HG03095 (cell line): ENCODE data around the gene LCE1F.

Experiments
- ATAC-seq: cut with Tn5 transposase; IDR thresholded peaks from one replicate; pipeline ENCODE4 v1.9.1; 2021; ENCODE audit warnings: moderate library complexity; ENCODE audit not compliant: unreplicated experiment

LCE1F gene, protein sequence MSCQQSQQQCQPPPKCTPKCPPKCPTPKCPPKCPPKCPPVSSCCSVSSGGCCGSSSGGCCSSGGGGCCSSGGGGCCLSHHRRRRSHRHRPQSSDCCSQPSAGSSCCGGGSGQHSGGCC

DNA sequence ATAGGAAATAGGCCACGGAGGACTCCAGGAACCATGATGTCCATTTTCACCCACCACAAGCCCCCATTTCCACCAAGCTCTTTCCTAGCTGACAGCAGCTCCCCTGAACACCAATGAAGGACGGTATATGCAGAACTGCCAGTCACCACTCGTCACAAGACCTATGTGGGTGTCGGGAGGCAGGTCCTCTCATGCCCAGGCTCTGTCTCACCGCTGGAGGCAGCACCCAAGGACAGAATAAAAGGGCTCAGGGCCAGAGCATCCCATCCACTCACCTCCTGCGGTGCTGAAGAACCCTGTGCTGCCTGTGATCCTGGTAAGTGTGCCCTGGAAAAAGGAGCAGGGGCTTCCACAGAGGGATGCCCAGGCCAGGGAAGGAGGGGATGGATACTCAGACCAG, at the start of gene LCE1F:
Gene LCE1F, plus strand, starts transcription at position 266 of the 400 bp plus-strand sequence. CDS start 1,232 bp downstream, outside the sequence.
- ATAC-seq = no peak

DNA sequence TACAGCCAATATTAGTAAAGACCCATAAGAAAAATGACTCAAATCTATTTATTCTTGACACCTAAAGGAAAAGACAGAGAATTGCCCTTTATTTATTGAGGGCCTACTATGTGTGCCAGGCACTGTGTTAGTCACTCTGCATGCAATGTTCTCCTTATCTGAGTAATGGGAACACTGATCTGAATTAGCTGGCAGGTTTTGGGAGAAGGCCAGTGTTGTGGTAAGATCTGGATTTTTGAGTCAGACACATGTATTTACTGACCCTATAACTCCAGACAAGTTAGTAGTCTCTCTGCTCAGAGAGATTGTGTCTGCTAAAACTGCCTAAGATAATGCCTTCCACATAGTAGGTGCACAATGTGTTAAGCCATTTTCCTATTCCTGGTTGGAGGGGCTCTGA, 49.7 kb upstream of the LCE1F start:
- no peak for ATAC-seq

DNA sequence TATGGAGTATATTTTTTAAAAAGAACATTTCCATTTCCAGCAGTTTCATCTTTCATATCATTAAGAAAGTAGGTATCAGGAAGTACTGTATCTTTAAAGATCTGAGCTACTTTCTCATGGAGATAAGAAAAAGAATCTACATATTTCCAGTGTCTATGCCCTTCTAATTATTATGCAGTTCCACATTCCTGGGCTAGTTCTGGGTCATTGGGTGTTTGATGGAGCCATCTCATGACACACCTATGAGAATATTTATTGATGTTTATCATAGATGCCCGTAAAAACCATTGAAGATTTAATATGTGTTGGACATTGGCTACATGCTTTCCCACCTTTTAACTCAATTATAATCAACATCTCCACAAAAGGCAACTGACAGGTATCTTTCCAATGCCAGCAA, 46.0 kb upstream of the LCE1F start:
- ATAC-seq = no peak

DNA sequence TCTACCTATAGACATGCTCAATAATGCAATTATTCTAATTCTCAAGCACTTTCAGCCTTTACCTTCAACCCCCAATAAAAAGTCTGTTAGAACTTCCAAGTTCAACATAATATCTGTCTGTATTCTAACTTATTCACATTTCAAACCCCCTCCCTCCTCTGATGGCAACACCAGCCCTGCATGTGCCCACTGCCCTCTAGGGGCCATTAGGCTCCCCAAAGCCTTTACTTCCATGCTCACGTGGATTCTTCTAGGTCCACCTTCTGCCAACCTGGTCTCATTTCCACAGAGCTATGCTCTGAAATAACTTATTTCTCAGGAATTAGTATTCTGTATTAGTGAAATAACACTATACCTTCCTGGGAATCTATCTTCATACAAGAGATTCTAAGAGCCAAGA, 39.3 kb upstream of the LCE1F start:
- no peak for ATAC-seq

DNA sequence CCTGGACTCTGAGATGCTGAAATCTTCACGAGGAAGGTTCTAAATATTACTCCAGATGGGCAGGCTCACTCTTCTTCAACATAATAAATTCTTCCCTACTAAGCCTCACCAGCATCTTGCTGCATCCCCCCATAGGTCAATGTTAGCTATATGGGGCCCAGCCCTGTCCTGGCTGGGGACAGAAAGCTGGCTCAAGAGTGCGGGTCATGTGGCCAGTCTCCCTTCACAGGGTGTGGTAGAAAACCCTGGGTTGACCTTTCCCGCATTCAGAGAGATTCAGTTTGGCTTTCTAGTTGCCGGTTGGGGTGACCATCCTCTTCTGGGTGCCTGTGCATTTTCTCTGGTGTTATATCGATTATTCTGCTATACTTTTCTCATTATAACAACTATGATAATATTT, 36.9 kb upstream of the LCE1F start:
- no peak for ATAC-seq

DNA sequence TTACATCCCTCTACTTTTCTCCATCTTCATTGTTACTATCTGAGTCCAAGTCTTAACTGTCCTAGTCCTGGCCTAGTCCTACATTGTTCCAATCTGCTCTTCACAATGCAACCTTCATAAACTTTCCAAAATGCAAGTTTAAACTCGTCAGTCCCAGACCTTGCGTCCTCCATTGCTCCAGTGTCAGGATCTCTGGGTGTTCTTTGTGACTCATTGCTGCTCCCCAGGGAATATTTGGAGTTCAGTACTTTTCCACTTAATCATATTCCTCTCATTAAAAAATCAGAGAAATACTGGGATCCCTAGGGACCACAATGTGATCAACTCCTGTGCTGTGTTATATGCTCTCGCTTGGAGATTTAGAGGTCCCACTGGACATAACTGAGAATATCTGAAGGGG, 35.1 kb upstream of the LCE1F start:
- ATAC-seq = no peak

DNA sequence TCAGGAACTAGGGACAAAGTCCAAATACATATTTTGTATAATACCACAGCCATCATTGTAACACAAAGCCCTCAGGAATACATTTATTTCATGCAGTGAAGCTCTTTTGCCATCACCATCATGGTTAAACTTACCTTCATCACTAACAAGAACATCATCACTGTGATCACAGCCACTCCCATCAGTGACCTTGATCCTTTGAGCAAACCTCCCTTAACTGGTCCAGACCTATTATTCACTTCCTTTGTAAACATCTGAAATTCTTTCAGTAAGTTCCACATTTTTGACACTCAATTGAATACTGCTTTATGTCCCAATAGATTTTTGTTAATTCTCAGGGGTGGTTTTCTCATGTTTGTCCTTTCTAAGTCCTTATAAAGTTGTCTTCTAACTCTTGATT, 33.3 kb upstream of the LCE1F start:
- no peak for ATAC-seq

DNA sequence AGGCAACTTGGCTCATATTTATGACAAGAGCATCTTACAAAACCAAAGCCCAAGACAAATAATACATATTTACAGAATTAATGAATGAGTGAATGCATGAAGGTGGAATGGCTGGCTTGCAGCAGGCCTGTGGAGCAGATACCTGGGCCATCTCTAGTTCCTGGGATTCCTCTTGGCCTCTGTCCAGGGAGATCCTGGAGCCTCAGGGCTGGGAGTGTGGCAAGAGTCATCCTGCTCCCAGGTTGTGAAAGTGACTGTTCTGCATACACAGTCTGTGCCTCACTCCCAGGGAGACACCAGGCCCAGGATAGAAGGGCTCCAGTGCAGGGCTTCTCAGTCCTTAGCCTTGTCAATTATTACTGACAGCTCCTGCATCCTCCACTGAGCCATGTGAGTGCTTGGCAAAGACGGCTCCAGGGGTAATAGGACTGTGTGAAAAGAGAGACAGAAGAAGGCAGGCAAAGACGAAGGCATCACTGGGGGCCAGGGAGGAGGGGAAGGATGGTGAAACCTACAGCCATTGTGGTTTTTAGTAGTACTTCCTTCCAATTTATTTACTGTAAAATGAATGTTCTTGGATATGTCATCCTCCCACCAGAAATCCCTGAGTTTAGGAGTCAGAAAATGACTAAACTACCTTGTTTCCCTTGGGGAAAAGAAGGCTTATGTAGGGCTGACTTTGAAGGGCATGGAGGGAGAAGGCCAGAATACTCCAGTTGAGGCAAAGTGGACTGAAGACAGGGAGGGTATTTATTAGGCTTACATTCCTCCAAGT, 31.4 kb upstream of the LCE1F start:
- ATAC-seq = no peak

DNA sequence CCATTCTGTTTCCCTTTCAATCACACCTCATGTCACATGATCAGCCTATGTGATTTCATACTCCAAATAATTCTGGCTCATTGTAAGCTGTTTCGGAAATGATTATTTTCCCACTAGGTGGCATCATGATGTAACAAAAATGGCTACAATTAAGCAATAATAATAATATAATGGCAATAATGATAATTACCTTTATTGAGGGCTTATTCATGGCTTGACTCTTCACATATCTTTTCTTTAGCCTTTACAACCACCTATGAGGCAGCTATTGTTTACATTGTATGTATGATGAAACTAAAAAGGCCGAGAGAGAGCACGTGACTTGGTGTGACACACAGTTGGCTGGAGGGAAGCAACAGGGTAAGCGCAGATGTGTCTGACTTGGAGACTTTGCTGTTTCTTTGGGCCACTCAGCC, 29.6 kb upstream of the LCE1F start:
- no peak for ATAC-seq

DNA sequence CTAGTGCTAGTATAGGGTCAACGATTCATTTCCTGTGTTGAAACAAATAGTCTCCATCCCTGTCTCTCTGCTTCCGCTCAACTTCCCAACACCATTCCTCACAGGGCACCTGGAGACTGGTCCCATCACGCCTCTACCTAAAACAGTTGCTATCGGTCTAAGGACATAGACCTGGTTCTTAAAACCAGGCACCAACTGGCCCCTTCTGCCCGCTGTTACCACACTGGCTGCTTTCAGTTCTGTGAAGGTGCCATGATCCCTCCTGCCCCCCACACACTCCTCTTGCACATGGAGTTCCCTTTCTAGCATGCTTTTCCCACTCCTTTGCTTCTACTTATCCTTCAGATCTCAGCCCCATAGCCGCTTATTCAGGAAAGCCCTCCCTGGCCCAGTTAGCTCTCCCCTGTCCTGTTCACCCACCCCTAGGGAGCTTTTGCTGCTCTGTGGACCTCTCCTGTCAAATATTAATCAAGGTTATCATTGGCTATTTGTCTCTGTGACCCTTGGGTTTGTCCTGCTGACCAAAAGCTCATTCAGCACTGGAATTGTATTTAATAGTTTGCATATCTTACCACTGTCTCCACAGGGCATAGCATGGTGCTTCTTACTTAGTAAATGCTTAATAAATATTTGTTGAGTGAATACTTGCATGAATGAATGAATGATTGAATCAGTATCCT, 29.0 kb upstream of the LCE1F start:
- no peak for ATAC-seq

DNA sequence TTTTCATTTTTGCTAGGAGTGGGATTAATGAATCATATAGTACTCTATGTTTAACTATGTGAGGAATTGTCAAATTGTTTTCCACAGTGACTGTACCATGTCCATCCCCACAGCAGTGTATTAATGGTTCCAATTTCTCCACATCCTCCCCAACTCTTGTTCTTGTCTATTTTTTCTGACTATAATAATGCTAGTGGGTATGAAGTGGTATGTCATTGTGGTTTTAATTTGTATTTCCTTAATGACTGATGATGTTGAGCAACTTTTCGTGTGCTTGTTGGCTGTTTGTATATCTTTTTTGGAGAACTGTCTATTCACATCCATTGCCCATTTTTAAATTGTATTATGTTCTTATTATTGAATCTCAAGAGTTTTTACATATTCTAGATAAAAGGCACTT, 27.1 kb upstream of the LCE1F start:
- ATAC-seq = no peak

DNA sequence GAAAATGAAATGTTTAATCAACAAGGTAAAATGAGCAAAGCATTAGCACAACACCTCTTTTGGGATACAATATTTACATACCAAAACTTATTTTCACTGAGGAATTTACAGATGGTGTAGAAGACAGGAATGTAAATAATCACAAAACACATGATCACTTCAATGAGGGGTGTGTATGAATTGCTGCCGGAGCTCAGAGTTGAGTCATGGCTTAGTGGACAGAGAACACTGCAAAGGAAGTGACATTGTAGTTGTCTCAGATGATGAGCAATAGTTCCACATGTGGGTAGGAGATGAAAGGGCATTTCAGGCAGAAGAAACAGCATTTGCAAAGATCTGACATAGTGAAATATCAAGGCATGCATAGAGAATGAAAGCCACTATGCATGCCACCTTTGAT, 22.7 kb upstream of the LCE1F start:
- ATAC-seq = no peak

DNA sequence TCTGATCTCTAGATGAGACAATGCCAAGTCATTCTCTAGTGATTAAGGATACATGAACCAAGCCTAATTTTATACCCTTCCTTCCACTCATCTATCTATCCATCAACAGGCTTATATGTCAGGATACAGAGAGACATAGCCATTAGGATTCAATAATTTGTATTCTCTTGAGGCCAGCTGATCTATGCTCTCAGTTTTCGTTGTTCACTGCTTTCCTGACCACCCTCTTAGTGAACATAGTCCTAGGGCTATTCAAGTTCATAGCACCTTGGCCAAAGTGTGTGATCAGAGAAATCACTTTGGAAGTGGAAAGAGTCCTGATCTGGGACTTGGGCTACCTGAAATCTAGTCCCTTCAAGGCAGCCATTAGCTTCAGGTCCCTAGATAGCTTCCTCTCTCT, 21.4 kb upstream of the LCE1F start:
- ATAC-seq = no peak

DNA sequence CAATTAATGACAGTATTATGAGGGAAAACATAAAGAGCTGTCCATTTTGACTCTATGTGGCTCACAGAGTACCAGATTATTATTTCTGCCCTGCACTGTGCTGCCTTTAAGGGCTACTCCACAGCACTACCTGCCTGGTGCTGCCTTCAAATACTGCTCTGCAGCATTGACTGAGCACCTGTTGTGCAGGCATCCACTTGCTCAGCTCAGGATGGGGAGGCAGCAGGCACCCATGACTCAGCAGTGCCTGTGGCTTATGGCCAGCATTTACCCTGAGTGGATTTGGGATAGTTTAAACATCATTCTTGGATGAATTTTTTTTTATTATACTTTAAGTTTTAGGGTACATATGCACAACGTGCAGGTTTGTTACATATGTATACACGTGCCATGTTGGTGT, 18.1 kb upstream of the LCE1F start:
- no peak for ATAC-seq

DNA sequence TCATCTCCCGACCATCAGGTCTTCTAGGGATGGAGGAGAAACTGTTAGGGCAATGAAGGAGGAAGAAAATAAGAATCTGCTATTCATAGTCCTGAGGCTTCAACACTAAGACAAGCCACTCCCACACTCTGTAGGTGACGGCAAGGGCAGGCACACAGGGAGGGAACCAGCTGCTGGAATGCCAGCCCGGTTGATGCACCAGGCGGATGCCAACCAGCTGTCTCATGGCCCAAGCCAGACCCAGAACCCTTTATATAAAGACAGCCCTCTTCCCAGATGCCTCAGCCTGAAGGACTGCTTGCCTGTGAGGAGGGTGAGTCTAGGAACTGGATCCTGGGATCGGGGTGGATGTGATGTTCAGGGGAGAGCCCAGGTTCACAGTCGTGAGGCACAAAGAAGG, 17.2 kb upstream of the LCE1F start, which contains the start of gene KPRP:
Gene KPRP, plus strand, starts transcription at position 279 of the 400 bp plus-strand sequence. CDS start 1,564 bp downstream, outside the sequence.
- ATAC-seq = no peak

DNA sequence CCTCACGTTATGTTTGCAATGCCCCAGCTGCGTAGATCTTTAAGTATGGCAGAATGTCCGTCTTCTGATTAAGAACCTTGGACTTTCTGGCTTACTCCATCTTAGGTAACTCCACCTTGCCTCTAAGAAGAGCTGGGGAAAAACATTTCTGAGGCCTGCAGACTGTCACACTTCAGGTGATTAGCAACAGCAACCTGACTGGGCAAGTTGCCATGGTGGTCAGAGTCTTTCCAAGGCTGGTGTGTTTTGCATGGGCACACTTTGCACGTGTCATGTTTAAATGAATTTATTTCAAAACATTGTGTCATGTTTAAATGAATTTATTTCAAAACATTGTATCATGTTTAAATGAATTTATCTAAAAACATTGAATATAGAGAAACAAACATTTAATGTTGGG, 16.3 kb upstream of the LCE1F start:
- no peak for ATAC-seq

DNA sequence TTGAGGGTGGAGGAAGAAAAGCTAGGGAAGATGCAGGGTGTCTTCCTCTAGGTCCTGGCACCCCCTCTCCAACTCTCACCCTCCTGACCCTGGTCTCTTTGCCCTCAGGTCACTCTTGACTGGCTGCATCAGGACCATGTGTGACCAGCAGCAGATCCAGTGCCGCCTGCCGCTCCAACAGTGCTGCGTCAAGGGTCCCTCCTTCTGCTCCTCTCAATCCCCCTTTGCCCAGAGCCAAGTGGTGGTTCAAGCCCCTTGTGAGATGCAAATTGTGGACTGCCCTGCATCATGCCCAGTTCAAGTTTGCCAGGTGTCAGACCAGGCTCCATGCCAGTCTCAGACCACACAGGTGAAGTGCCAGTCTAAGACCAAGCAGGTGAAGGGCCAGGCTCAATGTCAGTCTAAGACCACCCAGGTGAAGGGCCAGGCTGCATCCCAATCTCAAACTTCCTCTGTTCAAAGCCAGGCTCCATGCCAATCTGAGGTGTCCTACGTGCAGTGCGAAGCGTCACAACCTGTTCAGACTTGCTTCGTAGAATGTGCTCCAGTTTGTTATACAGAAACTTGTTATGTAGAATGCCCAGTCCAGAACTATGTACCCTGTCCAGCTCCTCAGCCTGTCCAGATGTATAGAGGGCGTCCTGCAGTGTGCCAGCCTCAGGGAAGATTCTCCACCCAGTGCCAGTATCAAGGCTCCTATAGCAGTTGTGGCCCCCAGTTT, 15.3 kb upstream of the LCE1F start:
- ATAC-seq = no peak

DNA sequence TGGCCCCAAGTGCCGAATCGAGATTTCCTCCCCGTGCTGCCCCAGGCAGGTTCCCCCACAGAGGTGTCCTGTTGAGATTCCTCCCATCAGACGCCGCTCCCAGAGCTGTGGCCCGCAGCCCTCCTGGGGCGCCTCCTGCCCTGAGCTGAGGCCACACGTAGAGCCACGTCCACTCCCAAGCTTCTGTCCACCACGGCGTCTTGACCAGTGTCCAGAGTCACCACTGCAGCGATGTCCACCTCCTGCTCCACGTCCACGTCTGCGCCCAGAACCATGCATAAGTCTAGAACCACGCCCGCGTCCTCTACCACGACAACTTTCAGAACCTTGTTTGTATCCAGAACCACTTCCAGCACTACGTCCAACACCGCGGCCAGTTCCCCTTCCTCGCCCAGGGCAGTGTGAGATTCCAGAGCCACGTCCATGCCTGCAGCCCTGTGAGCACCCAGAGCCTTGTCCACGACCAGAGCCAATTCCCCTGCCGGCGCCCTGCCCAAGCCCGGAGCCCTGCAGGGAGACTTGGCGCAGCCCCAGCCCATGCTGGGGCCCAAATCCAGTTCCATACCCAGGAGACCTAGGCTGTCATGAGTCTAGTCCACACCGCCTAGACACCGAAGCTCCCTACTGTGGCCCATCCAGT, 14.3 kb upstream of the LCE1F start:
- no peak for ATAC-seq

DNA sequence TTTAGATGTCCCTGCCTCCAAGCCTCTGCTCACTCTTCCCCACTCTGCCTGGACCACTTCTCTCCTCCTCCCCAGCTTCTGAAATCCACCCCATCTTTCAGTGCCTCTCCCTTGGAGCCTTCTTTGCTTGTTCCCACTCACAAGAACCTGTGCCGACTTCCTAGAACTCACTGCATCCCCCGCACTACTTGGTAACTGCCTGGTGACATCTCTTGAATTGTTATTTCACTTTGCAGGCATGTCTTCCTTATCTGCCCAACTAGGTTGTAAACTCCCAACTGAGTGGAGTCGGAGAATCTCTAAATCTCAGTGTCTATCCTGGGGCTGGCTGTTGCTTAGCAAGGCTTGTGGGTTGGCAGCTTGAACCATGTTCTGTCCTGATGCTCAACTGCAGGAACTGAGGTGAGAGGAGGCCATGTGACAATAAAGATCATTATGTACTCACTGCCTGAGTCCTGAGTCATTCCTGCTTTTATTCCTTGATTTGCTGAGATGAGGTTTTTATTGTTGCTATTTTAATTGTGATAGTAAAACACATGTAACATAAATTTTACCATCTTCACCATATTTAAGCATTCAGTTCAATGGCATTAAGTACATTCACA, 13.2 kb upstream of the LCE1F start:
- no peak for ATAC-seq

DNA sequence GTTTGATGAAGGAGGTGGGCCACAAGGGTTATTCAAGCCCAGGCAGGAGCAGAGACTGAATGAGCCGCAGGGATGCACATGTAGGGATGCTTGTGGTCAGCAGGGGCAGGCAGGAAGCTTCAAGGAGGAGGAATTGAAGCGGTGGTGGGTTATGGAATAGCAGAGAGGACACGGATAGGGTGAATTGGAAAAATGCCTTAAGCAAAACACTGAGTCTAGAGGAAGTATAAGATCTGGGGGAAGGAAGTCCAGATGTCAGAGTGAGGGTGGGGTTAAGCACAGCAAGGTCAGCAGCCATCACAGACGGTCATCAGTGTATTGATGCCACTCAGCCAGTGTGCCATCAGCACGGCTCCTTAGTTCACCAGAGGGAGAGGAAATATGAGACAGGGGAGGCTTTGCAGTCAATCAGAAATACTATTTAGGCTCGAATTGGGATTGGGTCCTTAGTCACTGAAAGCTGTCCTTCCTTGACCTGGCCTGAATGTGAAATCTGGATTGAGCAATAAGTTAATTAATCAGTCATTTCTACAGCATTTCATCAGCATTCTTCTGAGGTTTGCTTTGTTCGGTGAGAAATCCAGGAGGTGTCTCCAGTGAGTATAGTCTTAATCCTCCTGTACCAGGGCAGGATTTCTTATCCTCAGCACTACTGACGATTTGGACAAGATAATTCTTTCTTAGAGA, 6.0 kb upstream of the LCE1F start:
- no peak for ATAC-seq
